ENCODE results near the gene LAPTM5. TPM values are rescaled to one million over a fixed set of nuclear protein-coding genes. Genes with fewer than 3 reads are reported as not detected.

The LAPTM5 gene
- total and polyA plus RNA-seq, 2 of the 8 experiments (the other 6 are each of a cell fraction or from before 2014, with no cell fraction given): 0.37 to 1.4 TPM

DNA sequence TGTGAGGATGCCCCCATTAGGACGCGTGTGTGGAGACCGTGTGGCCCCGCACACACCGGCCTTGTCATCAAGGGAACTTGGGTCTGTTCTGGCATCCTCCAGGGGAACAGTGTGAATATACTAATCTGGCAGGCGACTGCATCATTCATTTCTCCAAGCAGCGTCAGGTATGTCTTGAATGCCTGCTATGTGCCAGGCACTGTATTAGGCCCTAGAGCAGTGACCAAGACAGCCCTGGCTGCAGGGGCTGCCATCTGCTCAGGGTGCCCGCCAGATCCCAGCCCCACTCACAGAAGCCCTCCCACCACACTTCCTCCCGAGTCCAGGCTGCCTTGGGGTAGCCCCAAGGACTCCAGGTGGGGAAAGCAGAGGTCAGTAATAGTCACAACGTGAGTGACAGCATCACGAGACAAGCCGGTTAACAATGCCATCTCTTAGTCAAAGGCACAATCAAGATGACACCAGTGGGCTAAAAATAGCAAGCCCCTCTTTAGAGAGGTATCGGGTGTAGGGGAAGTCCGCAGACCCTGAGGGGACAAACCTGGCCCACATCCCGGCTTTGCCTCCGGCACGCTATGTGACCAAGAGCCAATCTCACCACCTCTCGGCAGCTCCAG lies 7.5 kb upstream of the LAPTM5 start (continued):
- TF ChIP-seq, protein P1, sequence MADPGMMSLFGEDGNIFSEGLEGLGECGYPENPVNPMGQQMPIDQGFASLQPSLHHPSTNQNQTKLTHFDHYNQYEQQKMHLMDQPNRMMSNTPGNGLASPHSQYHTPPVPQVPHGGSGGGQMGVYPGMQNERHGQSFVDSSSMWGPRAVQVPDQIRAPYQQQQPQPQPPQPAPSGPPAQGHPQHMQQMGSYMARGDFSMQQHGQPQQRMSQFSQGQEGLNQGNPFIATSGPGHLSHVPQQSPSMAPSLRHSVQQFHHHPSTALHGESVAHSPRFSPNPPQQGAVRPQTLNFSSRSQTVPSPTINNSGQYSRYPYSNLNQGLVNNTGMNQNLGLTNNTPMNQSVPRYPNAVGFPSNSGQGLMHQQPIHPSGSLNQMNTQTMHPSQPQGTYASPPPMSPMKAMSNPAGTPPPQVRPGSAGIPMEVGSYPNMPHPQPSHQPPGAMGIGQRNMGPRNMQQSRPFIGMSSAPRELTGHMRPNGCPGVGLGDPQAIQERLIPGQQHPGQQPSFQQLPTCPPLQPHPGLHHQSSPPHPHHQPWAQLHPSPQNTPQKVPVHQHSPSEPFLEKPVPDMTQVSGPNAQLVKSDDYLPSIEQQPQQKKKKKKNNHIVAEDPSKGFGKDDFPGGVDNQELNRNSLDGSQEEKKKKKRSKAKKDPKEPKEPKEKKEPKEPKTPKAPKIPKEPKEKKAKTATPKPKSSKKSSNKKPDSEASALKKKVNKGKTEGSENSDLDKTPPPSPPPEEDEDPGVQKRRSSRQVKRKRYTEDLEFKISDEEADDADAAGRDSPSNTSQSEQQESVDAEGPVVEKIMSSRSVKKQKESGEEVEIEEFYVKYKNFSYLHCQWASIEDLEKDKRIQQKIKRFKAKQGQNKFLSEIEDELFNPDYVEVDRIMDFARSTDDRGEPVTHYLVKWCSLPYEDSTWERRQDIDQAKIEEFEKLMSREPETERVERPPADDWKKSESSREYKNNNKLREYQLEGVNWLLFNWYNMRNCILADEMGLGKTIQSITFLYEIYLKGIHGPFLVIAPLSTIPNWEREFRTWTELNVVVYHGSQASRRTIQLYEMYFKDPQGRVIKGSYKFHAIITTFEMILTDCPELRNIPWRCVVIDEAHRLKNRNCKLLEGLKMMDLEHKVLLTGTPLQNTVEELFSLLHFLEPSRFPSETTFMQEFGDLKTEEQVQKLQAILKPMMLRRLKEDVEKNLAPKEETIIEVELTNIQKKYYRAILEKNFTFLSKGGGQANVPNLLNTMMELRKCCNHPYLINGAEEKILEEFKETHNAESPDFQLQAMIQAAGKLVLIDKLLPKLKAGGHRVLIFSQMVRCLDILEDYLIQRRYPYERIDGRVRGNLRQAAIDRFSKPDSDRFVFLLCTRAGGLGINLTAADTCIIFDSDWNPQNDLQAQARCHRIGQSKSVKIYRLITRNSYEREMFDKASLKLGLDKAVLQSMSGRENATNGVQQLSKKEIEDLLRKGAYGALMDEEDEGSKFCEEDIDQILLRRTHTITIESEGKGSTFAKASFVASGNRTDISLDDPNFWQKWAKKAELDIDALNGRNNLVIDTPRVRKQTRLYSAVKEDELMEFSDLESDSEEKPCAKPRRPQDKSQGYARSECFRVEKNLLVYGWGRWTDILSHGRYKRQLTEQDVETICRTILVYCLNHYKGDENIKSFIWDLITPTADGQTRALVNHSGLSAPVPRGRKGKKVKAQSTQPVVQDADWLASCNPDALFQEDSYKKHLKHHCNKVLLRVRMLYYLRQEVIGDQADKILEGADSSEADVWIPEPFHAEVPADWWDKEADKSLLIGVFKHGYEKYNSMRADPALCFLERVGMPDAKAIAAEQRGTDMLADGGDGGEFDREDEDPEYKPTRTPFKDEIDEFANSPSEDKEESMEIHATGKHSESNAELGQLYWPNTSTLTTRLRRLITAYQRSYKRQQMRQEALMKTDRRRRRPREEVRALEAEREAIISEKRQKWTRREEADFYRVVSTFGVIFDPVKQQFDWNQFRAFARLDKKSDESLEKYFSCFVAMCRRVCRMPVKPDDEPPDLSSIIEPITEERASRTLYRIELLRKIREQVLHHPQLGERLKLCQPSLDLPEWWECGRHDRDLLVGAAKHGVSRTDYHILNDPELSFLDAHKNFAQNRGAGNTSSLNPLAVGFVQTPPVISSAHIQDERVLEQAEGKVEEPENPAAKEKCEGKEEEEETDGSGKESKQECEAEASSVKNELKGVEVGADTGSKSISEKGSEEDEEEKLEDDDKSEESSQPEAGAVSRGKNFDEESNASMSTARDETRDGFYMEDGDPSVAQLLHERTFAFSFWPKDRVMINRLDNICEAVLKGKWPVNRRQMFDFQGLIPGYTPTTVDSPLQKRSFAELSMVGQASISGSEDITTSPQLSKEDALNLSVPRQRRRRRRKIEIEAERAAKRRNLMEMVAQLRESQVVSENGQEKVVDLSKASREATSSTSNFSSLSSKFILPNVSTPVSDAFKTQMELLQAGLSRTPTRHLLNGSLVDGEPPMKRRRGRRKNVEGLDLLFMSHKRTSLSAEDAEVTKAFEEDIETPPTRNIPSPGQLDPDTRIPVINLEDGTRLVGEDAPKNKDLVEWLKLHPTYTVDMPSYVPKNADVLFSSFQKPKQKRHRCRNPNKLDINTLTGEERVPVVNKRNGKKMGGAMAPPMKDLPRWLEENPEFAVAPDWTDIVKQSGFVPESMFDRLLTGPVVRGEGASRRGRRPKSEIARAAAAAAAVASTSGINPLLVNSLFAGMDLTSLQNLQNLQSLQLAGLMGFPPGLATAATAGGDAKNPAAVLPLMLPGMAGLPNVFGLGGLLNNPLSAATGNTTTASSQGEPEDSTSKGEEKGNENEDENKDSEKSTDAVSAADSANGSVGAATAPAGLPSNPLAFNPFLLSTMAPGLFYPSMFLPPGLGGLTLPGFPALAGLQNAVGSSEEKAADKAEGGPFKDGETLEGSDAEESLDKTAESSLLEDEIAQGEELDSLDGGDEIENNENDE (IDR thresholded peaks at IDR 0.05; ENCODE audit: insufficient replicate concordance, low read length): no peak
- no peak for TF ChIP-seq EGR1 (IDR thresholded peaks at IDR 0.05; ENCODE audit: borderline replicate concordance, low read depth, low read length)
- TF ChIP-seq SP1 (IDR thresholded peaks at IDR 0.05; ENCODE audit: low read depth, low read length): no peak
- TF ChIP-seq POLR2AphosphoS5 (IDR thresholded peaks at IDR 0.05; ENCODE audit: low read depth, low read length): no peak
